NCI-H2196 (cell line): ENCODE results near the gene CIZ1.

Source experiments
- DNase-seq: peaks from one replicate; lab custom pipeline; 2025; ENCODE audit not compliant: unreplicated experiment; lab: John Stamatoyannopoulos, UW

CIZ1 gene

DNA sequence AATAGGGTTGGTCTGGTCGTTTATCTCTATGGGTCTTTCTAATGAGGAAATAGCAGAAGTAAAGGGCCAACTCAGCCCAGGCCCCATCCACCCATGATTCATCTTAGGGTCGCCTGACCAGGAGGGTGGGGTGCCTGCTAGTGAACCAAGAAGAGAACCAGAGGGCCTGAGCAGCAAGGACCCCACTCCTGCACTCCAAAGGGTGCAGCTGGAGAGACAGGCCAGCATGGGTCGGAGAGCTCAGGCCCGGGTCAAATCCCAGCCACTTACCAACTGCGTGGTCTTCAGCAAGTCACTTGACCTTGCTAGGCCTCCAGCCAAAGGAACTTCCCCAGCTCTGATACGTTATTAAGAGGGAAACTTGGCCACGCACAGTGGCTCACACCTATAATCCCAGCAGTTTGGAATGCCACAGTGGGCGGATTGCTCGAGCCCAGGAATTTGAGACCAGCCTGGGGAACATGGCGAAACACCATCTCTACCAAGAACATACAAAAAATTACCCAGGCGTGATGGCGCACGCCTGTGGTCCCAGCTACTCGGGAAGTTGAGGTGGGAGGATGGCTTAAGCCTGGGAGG lies 27.0 kb downstream of the CIZ1 start:
- no peak for DNase-seq

DNA sequence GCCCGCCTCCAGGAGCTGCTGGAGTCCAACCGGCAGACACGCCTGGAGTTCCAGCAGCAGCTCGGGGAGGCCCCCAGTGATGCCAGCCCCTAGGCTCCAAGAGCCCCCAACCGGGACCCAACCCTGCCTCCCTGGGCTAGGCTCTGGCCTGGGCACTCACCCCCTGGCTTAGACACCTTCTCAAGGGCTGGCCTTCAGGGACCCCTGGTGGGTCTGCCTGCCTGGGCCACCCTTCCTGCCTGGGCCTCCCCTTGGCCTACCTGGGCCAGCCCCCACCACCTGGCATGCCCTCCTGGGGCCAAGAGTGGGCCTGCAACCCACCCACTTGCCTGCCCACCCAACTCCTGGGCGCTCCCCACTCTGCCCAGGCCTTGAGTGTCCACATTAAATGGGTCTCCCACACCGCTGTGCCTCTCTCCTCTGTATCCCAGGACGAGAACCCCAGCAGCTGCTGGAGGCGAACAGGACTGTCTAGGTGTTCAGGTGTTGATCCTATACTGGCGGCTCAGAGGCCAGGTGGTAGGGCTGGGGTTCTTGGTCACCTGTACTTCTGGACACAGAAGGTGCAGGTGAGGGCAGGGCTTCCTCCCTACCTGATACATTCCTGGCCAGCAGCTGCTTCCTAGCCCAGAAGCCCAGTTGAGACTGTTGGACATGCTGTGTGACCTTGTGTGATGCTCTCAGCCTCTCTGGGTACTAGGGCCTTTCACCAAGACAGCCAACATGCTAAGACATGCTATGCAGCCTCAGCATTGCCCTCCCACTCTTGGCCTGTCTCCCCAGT lies 27.7 kb downstream of the CIZ1 start:
- DNase-seq, result no peak

DNA sequence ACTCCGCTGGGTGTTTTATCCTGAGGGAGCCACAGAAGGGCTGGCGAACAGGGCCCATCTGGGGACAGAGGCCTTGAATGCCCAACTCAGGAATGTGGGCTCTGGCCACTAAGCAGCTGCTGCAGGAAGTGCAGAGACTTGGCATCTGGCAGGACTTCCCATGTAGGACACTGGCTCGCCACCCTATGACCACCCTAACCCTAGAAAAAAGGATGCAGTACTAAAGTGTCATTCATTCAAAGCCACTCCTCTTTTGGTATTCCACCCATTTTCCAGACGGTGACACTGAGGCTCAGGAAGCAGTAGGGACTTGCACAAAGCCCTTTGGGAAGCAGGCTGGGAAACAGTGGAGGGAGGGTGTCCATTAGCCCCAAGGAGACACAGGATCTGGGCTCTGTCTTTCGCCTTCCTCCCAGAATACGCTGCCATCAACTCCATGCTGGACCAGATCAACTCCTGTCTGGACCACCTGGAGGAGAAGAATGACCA lies 28.3 kb downstream of the CIZ1 start:
- DNase-seq, result no peak

DNA sequence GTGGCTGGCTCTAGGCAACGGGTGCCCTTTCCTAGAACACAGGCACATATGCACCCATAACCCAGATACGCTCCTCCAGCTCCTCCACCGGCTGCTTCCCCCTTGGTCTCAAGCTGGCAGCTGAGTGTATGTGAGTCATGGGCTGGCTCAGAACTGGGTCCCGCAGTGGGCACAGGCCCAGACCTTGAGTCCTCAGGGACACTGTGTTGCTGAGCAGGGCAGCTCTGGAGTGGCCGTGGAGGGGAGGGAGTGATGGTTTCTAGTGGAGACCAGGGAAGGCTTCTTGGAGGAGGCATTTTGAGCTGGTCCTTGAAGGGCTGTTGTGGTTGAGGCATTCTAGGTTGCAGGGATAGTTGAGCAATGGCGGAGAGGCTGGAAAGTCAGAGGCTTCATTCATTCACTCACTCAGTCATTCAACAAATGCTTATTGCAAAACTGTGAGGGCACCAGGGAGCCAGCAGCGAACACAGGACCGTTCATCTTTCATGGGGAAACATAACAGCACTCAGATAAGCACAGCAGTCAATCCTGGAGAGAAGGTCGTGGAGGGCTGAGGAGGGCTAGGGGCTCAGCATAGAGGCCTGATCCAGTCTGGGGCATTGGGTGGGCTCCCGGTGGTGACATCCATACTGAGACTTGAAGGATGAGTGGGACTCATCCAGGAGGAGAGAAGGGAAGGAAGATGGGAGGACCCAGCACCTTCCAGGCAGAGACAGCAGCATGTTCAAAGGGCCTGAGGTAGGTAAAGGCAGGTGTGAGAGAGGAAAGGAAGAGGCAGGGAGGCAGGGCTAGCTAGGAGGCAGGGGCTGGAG lies 29.0 kb downstream of the CIZ1 start:
- DNase-seq, result no peak

DNA sequence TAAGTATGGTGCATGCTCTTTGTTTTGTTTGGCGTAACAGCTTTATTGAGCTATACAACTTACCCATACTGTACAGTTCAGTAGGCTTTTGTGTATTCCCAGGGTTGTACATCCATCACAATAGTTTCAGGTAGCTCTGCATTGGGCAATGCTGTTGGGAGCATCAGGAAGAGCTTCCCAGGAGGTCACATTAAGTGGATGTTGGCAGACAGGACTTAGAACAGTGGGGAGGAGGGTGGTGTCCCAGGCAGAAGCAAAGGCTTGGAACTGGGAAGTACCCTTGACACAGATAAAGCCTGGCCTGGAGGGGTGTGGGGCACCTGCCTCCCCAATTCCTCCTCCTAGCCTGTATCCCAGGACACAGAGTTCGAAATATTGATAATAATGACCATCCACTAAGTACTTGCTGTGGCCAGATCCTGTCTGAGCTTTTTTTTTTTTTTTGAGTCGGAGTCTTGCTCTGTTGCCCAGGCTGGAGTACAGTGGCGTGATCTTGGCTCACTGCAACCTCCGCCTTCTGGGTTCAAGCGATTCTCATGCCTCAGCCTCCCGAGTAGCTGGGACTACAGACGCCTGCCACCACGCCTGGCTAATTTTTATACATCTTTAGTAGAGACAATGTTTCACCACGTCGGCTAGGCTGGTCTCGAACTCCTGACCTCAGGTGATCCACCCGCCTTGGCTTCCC lies 30.0 kb downstream of the CIZ1 start:
- no peak for DNase-seq

DNA sequence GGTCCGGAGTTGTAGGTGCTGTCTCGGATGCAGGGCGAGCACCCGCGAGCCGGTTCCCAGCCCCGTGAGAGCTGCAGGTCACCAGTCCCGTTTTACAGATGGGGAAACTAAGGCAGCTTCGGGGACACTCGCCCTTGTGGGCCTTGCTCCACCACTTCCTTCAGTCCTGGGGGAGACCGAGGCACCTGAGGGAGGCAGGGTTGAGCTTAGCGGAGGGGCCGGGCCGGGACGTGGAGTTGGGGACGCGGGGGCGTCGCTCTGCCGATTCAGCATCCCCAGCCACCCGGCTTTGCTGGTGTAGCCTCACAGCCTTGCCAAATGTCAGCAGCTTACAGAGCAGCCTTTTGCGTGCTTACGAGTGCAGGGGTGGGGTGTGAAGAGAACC lies 30.8 kb downstream of the CIZ1 start:
- DNase-seq, result no peak

DNA sequence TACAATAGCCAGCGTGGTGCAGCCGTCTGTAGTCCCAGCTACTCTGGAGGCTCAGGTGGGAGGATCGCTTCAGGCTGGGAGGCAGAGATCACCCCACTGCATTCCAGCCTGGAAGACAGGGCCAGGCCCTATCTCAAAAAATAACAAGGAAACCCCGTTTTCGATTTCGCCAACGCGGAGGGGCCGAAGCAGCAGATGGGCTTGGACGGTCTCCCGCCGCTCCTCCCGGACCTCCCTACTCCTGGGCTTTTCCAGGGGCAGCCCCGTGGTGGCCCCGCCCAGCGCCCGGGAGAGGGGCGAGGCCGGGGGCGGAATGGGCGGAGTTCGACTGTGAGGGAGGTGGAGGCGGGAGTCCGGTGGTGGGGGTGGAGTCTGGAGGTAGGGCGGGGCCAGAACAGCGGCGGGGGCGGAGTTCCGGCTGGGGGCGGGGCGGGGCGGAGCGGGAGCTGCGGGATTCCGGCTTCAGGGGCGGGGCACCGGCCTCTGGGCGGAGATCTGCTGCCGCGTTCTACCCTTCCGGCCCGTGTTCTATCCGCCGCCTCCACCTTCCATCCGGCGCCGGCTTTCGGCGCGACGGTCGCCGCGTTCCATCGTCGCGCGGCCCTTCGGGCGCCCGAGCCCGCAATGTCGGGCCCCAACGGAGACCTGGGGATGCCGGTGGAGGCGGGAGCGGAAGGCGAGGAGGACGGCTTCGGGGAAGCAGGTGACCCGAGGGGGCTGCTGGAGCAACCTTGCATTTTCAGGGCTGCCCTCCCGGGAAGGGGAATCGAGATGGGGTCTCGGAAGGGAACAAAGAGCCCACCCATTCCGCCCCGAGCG lies 31.4 kb downstream of the CIZ1 start, which contains the start of gene BBLN:
TSS of gene BBLN (plus strand) at position 482 of the 819 bp plus-strand sequence. CDS start at position 625, 143 bp downstream.
- peak; percentile 91 for DNase-seq

DNA sequence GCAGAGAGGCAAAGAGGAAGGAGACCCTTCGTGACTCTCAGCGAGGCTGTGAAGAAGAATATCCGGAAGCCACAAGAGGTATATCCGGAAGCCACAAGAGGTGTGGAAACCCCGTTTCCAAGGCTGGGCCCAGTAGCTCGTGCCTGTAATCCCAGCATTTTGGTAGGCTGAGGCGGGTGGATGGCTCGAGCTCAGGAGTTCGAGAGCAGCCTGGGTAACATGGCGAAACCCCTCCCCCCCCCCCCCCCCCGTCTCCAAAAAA lies 31.9 kb downstream of the CIZ1 start:
- no peak for DNase-seq

DNA sequence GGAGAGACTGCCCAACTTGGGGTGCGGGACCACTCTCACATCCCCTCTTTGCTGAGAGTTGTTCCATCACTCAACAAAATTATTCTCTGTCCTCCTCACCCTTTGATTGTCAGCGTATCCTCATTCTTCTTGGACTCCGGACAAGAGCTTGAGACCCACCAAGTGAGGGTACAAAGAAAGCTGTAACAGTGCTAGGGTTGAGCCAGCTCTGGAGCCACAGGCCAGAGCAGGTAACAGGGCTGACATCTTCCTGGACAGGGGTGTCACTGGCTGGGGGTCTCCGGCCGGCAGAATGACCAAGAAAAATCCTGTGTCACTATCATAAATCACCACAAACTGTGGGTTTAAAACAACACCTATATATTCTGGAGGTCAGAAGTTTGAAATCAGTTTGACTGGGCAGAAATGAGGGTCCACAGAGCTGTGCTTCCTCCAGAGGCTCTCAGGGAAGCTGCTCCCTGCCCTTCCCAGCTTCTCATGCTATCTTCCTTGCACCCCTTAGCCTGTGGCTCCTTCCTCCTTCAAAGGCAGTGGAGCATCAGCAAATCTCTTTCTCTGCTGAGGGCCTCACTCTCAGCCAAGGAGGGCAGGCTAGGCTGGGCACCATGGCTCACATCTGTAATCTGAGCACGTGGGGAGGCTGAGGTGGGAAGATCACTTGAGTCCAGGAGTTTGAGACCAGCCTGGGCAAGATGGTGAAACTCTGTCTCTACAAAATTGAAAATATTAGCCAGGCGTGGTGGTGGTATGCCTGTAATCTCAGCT lies 35.5 kb downstream of the CIZ1 start:
- no peak for DNase-seq

DNA sequence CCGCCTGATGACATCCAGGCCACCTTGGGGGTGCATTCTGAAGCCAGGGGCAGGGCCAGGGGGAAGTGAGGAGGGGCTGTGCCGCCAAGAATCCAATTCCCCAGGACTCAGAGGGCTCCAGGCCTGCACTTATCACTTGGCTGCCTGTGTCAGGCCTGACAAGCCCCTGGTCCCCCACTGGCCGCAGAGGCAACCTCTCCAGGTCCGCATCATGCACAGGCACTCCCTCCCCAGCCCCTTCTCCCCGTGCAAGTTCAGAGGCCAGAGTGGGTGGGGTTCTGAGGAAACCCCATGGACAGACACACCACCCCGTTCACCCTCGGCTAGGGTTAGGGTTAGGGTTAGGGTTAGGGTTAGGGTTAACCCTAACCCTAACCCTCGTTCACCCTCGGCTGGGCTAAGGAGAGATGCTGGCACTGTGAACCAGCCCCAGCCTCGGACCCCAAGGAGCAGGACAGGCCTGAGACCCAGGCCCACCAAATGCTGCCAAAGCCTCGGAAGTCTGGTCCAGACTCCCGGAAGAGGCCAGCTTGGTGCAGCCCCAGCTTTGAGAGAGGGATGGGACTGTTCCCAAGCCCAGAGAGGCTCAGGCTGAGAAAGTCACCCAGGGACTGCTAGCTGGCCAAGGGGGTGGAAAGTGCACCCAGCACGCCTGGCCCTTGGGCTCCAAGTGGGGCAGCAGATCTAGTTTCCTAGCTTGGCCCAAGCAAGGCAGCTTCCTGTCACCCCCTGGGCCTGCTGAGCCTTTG lies 37.3 kb downstream of the CIZ1 start:
- DNase-seq, result no peak

DNA sequence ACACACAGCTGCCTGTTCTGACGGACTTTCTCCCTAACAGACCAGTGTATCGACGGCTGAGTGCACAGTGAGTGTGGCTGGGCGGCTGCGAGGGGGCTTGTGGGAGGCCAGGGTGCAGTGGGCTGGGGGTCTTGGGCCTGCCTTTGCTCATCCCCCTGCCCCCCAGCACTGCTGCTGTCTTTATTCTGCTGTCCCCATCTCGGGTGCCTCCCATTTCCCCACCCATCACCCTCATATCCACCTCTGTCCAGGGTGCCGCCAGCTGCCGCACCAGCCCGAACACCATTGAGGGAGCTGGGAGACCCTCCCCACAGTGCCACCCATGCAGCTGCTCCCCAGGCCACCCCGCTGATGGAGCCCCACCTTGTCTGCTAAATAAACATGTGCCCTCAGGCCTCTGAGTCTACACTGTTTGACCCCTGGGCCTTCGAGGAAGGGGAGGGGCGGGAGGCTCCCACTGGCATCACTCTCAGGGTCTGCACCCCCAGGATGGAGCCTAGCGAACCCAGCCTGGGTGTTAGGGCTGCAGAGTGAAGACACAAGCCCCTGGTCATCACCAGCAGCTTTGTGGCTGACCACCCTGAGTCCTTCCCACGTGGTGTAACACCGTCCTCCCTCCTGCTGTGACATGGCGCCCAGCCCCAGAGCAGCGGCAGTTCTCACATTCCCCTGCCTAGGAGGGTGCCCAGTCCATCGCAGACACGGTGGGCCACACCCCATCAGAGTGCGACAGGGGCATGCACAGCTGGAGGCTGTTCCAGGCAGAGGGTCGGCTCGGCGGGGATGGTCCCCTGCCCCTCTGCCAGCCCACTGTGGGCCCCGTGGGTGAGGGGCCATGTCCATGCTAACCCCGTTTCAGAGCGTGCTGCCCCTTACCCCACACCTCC lies 38.1 kb downstream of the CIZ1 start:
- DNase-seq, result no peak

DNA sequence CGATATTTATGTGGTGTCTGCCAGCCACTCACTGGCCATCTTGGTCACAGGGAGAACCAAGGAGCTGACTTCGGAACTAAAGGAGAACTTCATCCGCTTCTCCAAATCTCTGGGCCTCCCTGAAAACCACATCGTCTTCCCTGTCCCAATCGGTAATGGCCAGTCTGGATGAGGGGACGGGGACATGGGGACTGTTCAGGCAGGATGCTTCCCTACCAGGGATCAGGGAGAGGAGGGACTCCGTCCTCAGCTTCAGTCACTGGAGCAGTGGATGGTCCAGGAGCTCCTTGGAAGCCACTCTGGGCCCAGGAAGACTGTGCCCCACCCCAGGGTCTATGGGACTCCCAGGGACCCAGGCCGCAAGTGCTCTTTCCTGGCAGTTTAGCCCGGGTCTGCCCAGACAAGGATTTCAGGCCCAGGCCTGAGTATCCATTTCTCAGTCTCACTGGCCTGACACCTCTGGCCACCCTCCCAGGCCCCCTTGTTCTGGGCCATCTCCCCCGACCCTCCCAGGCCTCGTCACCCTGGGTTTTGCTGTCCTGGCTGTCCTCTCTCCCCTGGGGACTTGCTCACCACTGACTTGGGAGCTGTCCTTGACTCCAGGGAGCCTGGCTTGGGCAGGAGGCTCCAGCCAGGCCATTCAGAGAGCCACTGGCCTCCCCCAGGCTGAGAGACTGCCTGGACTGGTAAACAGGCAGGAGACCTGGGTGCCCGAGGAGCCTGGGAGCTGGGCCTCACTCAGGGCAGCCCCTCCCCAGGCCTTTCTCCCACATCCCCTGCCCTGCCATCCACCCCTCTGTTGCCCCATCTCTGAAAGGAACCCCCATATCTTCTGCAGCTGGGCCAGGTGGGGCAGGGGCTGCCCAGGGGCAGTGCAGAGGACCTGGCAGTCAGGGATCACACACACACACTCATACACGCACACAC lies 39.0 kb downstream of the CIZ1 start:
- no peak for DNase-seq

DNA sequence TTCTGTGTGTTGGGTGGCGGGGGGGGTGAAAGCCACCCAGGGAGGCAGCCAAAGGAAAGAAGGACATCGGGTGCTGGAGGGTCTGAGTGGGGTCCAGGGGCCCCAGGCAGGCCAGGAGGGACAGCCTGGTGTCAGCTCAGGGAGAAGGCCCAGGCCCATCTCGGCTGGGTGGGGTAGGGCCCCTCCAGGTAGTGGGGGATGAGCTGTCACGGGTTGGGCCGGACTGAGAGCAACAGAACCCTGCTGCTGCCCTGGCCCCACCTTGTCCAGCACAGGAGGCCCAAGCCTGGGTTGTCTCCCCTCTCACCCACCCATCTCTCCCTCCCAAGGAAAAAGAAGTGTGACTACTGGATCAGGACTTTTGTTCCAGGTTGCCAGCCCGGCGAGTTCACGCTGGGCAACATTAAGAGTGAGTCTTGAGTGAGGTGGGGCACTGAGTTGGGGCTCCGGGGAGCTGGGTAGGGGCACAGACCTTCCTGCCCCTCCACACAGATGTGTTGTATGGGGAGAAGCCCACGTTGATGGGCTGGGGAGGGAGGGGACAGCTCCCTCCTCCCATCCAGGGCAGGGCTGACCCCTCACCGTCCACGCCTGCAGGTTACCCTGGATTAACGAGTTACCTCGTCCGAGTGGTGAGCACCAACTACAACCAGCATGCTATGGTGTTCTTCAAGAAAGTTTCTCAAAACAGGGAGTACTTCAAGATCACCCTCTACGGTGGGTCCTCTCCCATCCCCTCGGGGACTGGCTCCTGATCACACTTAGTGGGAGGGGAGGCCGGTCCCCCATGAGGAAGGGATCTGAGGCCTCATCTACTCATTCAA lies 39.9 kb downstream of the CIZ1 start:
- DNase-seq, result no peak

DNA sequence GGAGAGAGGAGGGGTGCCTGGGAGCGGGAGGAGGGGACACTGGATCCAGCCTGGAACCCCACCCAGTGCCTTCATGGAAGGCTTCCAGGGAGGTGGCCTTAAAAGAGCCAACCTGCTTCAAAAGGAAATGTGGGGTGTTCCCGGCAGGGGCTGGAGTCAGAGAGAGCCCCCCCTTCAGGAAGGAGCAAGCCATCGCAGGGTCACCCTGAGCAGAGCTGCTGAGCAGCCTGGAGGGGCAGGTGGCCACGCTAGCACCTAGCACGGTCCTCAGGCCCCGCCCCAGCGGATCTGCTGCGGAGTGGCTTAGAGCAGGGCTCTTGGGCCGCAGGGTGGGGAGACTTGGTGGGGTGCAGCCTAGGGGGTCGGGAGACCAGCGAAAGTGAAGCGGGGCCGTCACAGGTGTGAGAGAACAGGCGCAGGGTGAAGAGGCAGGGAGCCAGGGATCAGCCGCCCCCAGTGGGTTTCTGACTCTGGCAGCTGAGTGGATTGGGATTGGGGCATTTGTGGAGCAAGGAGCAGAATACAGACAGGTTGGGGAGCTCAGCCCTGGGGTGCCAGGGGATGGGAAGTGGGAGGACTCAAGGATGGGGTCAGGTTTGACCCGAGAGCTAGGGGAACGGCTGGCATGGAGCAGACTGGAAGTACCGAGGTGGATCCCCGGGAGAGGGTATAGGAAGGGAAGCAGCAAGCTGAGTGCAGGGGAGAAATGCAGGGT lies 40.6 kb downstream of the CIZ1 start:
- no peak for DNase-seq

DNA sequence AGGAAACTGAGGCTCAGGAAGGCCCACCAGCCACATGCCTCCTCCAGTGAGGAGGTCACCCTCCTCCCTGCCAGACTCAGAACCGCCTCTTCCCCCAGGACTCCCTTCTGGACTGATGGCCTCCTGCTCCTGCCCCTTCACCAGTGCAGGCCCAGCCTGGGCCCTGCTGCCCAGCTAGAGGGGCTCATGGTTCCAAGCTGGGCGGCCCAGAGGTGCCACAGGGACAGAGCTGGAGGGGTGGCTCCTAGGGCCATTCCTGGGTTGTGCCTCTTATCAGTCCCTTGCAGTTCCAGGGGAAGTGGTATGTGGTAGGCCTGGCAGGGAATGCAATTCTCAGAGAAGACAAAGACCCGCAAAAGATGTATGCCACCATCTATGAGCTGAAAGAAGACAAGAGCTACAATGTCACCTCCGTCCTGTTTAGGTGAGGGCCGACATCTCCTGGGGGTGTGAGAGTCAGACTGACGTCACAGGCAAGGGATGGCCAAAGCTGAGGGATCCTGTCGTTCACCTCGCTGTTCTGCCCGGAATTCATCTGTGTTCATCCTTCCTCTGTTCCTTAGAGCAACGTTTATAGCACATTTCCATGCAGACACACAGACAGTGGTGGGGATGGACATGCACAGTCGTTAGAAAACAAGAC lies 41.3 kb downstream of the CIZ1 start:
- no peak for DNase-seq
